Suprapubic skin (tissue), 4 donors: ENCODE results near the gene EEPD1.

Source experiments
- EP300 ChIP-seq: sonication (generic); formaldehyde crosslinking; IDR thresholded peaks from one replicate; pipeline ENCODE4 v1.6.1; 2017; ENCODE audit warnings: antibody characterized with exemption
- POLR2A ChIP-seq, 2 donors: fragments of 450-650 bp; IDR thresholded peaks; one replicate each; pipeline ENCODE4 v1.6.1; 2017; ENCODE audit warnings: antibody characterized with exemption in 2 of 2, mild to moderate bottlenecking in 2 of 2, moderate library complexity in 2 of 2
- POLR2AphosphoS5 ChIP-seq, 3 donors: sonication (generic); formaldehyde crosslinking; IDR thresholded peaks; one replicate each; pipeline ENCODE4 v1.6.1; 2017; ENCODE audit warnings: antibody characterized with exemption in 3 of 3
- TF ChIP-seq, protein P1 (sequence below), 2 donors: fragments of 200-600 bp in 1 of 2; fragments of 450-650 bp in 1 of 2; sonication (generic) in 1 of 2; IDR thresholded peaks; one replicate each; pipeline ENCODE4 v1.5.1; 2016 to 2019; ENCODE audit warnings: antibody characterized with exemption in 2 of 2, mild to moderate bottlenecking in 1 of 2, moderate library complexity in 1 of 2

- TF ChIP-seq POLR2AphosphoS5 (IDR thresholded peaks at IDR 0.05) (no peak), POLR2A (IDR thresholded peaks at IDR 0.05) (no peak), EP300 (no peak)
- TF ChIP-seq, protein P1, sequence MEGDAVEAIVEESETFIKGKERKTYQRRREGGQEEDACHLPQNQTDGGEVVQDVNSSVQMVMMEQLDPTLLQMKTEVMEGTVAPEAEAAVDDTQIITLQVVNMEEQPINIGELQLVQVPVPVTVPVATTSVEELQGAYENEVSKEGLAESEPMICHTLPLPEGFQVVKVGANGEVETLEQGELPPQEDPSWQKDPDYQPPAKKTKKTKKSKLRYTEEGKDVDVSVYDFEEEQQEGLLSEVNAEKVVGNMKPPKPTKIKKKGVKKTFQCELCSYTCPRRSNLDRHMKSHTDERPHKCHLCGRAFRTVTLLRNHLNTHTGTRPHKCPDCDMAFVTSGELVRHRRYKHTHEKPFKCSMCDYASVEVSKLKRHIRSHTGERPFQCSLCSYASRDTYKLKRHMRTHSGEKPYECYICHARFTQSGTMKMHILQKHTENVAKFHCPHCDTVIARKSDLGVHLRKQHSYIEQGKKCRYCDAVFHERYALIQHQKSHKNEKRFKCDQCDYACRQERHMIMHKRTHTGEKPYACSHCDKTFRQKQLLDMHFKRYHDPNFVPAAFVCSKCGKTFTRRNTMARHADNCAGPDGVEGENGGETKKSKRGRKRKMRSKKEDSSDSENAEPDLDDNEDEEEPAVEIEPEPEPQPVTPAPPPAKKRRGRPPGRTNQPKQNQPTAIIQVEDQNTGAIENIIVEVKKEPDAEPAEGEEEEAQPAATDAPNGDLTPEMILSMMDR (IDR thresholded peaks at IDR 0.05) = no peak
Measured at GRCh38 chr7:36305226-36305625, 152.2 kb downstream of the EEPD1 start.
